ENCODE data around the gene PDE2A. TPM values are rescaled to one million over a fixed set of nuclear protein-coding genes. Genes with fewer than 3 reads are reported as not detected.

The PDE2A gene
- polyA plus RNA-seq, 3 donors, result 0.18 to 1.7 (median 0.53) TPM

DNA sequence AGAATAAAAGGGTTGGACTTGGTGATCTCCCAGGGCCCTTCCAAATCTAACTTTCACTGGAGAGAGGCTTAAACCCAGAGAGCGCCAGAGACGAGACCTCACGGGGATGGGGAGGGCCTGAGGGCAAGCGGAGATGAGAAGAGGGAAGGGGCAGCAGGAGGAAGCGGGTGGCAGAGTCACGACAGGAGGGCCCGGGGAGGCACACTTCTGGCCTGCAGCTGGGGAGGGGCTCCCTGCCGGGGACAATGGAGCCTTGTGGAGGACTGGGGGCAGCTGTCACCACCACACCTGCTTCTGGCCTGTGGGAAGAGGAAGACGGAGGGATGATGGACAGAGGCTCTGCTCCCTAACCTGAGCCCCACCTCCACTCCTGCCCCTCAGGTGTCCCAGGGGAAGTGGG, 40.2 kb downstream of the PDE2A start:
- H3K36me3 Mint-ChIP-seq, result no peaks in the 10 kb centered on the region
- intact Hi-C loops (cut with micrococcal nuclease), result no loop called here
- peaks cover 6 to 8% of the 10 kb centered on the region in 2 donors for H3K4me1 ChIP-seq (ENCODE audit: control insufficient read depth in 1 of 2, insufficient read depth in 2 of 2, low read length in 2 of 2)
- H3K36me3 ChIP-seq (replicated peaks in 1 of 2; ENCODE audit: control insufficient read depth in 1 of 2, insufficient read depth in 2 of 2, low read length in 2 of 2), result no peaks in the 10 kb centered on the region
- H3K4me3 ChIP-seq (replicated peaks in 1 of 3; ENCODE audit: low read depth in 2 of 3, low read length in 3 of 3), result no peak overlapping the region
- no peaks in the 10 kb centered on the region for H4K20me1 ChIP-seq (ENCODE audit: insufficient read depth, low read length)
- H3K9ac ChIP-seq (ENCODE audit: insufficient read depth, low read length, poor library complexity, severe bottlenecking), result no peak overlapping the region
- H3K4me3 Mint-ChIP-seq, result no peak overlapping the region
- H2AFZ ChIP-seq (ENCODE audit: insufficient read depth, low read depth, low read length, poor library complexity, severe bottlenecking), result no peak overlapping the region
- TF ChIP-seq, protein P1, sequence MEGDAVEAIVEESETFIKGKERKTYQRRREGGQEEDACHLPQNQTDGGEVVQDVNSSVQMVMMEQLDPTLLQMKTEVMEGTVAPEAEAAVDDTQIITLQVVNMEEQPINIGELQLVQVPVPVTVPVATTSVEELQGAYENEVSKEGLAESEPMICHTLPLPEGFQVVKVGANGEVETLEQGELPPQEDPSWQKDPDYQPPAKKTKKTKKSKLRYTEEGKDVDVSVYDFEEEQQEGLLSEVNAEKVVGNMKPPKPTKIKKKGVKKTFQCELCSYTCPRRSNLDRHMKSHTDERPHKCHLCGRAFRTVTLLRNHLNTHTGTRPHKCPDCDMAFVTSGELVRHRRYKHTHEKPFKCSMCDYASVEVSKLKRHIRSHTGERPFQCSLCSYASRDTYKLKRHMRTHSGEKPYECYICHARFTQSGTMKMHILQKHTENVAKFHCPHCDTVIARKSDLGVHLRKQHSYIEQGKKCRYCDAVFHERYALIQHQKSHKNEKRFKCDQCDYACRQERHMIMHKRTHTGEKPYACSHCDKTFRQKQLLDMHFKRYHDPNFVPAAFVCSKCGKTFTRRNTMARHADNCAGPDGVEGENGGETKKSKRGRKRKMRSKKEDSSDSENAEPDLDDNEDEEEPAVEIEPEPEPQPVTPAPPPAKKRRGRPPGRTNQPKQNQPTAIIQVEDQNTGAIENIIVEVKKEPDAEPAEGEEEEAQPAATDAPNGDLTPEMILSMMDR (IDR thresholded peaks at IDR 0.05), result no peak
- WGBS (ENCODE audit: insufficient coverage), result 40% methylated on average over 1 of the region's 9 CpGs
- no peak overlapping the region for H3K27ac Mint-ChIP-seq
- H3K4me2 ChIP-seq (replicated peaks; ENCODE audit: extremely low read depth, low read length, poor library complexity, severe bottlenecking), result no peak overlapping the region
- peaks cover 0 to 5% (median 0%) of the 10 kb centered on the region in 7 donors for H3K9me3 Mint-ChIP-seq
- H3K4me1 Mint-ChIP-seq, result peaks cover 14% of the 10 kb centered on the region
- DNase-seq, result no peak
- no peak overlapping the region for H3K27ac ChIP-seq (ENCODE audit: low read depth in 1 of 2, low read length in 2 of 2)
- peaks cover 32 to 57% (median 46%) of the 10 kb centered on the region in 3 donors for H3K27me3 Mint-ChIP-seq (ENCODE audit: low read depth in 3 of 3)
- peaks cover 0 to 15% of the 10 kb centered on the region in 2 donors for H3K27me3 ChIP-seq (ENCODE audit: control insufficient read depth in 2 of 2, insufficient read depth in 2 of 2, low read length in 2 of 2)
- H3K9me3 ChIP-seq (replicated peaks in 1 of 2; ENCODE audit: control insufficient read depth in 1 of 2, insufficient read depth in 1 of 2, low read length in 2 of 2), result no peaks in the 10 kb centered on the region
- H3K79me2 ChIP-seq (ENCODE audit: insufficient read depth, low read length), result no peaks in the 10 kb centered on the region

DNA sequence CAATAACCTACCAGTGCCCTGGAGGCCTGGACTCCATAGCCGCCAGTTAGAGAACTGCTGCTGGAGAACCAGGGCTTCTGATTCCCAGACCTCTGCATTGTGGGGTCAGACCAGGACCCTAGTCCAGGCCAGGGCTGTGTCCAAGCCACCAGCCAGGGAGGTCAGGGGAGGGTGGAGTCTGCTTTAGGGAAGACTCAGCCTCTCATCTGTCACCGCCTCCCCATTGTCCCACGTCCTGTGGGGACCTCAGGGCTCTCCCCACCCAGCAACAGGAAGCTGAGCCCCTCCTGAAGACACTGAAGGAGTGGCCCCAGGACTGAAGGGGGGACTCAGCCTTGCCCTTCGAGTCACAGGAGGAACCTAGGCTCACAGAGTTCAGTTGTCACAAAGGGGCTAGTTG, 41.2 kb downstream of the PDE2A start:
- H3K9me3 Mint-ChIP-seq, result peaks cover 0 to 5% (median 0%) of the 10 kb centered on the region in 7 donors
- H3K4me1 Mint-ChIP-seq, result peaks cover 14% of the 10 kb centered on the region
- H3K9me3 ChIP-seq (replicated peaks in 1 of 2; ENCODE audit: control insufficient read depth in 1 of 2, insufficient read depth in 1 of 2, low read length in 2 of 2), result no peaks in the 10 kb centered on the region
- H3K79me2 ChIP-seq (ENCODE audit: insufficient read depth, low read length), result no peaks in the 10 kb centered on the region
- no peak overlapping the region for H3K27ac ChIP-seq (ENCODE audit: low read depth in 1 of 2, low read length in 2 of 2)
- H3K27me3 ChIP-seq (ENCODE audit: control insufficient read depth in 2 of 2, insufficient read depth in 2 of 2, low read length in 2 of 2), result peaks cover 0 to 8% of the 10 kb centered on the region in 2 donors
- H3K9ac ChIP-seq (ENCODE audit: insufficient read depth, low read length, poor library complexity, severe bottlenecking), result no peak overlapping the region
- TF ChIP-seq, protein P1 (IDR thresholded peaks at IDR 0.05), result no peak
- no peaks in the 10 kb centered on the region for H3K36me3 ChIP-seq (replicated peaks in 1 of 2; ENCODE audit: control insufficient read depth in 1 of 2, insufficient read depth in 2 of 2, low read length in 2 of 2)
- no peak overlapping the region for H2AFZ ChIP-seq (ENCODE audit: insufficient read depth, low read depth, low read length, poor library complexity, severe bottlenecking)
- DNase-seq, result no peak
- peaks cover 6 to 8% of the 10 kb centered on the region in 2 donors for H3K4me1 ChIP-seq (ENCODE audit: control insufficient read depth in 1 of 2, insufficient read depth in 2 of 2, low read length in 2 of 2)
- H3K4me3 ChIP-seq (replicated peaks in 1 of 3; ENCODE audit: low read depth in 2 of 3, low read length in 3 of 3), result no peak overlapping the region
- H4K20me1 ChIP-seq (ENCODE audit: insufficient read depth, low read length), result no peaks in the 10 kb centered on the region
- H3K27ac Mint-ChIP-seq, result no peak overlapping the region
- no peak overlapping the region for H3K4me3 Mint-ChIP-seq
- no peaks in the 10 kb centered on the region for H3K36me3 Mint-ChIP-seq
- peaks cover 27 to 56% (median 42%) of the 10 kb centered on the region in 3 donors for H3K27me3 Mint-ChIP-seq (ENCODE audit: low read depth in 3 of 3)
- no peak overlapping the region for H3K4me2 ChIP-seq (replicated peaks; ENCODE audit: extremely low read depth, low read length, poor library complexity, severe bottlenecking)
- WGBS (ENCODE audit: insufficient coverage), result 47% methylated on average over 3 of the region's 4 CpGs
- intact Hi-C loops (cut with micrococcal nuclease), result no loop called here
